Small intestine (tissue), 7 donors: ENCODE results near the gene MGAT5B. TPM values are rescaled to one million over a fixed set of nuclear protein-coding genes. Genes with fewer than 3 reads are reported as not detected.

ENCODE experiments used
- DNase-seq, 2 donors: peaks; one replicate each; pipeline versions ENCODE4 v3.0.0 to v3.0.0-alpha.2; 2013
- FAIRE-seq: peaks from 2 replicates; lab custom pipeline; 2012; peaks lifted over from hg19 to GRCh38; lab: Jason Lieb, UNC
- H3K27ac ChIP-seq, 3 donors: one replicate each; pipeline ENCODE4 v1.5.1; 2013; ENCODE audit warnings: low read length in 2 of 3, mild to moderate bottlenecking in 2 of 3, control low read depth in 1 of 3, inconsistent platforms in 1 of 3, low read depth in 1 of 3, moderate library complexity in 1 of 3
- H3K27me3 ChIP-seq, 3 donors: one replicate each; pipeline ENCODE4 v1.6.1; 2013; ENCODE audit warnings: low read length in 3 of 3, inconsistent platforms in 1 of 3; ENCODE audit not compliant: control insufficient read depth in 3 of 3, insufficient read depth in 3 of 3
- H3K36me3 ChIP-seq, 3 donors: one replicate each; pipeline ENCODE4 v1.6.1; 2013; ENCODE audit warnings: low read length in 3 of 3, inconsistent platforms in 1 of 3, low read depth in 1 of 3, mild to moderate bottlenecking in 1 of 3, moderate library complexity in 1 of 3; ENCODE audit not compliant: control insufficient read depth in 3 of 3, insufficient read depth in 2 of 3
- H3K4me1 ChIP-seq, 3 donors: one replicate each; pipeline ENCODE4 v1.6.1; 2013; ENCODE audit warnings: low read length in 2 of 3, inconsistent platforms in 1 of 3, low read depth in 1 of 3, mild to moderate bottlenecking in 1 of 3, moderate library complexity in 1 of 3; ENCODE audit not compliant: control insufficient read depth in 3 of 3, insufficient read depth in 2 of 3
- H3K4me3 ChIP-seq, 3 donors: one replicate each; pipeline ENCODE4 v1.5.1; 2013; ENCODE audit warnings: low read length in 3 of 3, control low read depth in 1 of 3, inconsistent platforms in 1 of 3, low read depth in 1 of 3, mild to moderate bottlenecking in 1 of 3, moderate library complexity in 1 of 3
- H3K9me3 ChIP-seq, 2 donors: one replicate each; pipeline ENCODE4 v1.6.1; 2013; ENCODE audit warnings: low read depth in 1 of 2, low read length in 1 of 2; ENCODE audit not compliant: control insufficient read depth in 2 of 2, insufficient read depth in 1 of 2
- WGBS, 3 donors: extraction: QIAGEN DNeasy Blood & Tissue Kit; methylation state at CpG; one replicate each; pipeline ENCODE4 v1.1.7; 2013; 5-methylcytosine and 5-hydroxymethylcytosine counted together
- polyA plus RNA-seq, 4 donors: library from polyadenylated mRNA; stranded (reverse) in 3 of 4; unstranded in 1 of 4; fragments of 200-250 nt in 3 of 4; fragments of 120-200 nt in 1 of 4; gene quantifications; one replicate each; pipeline versions ENCODE4 v1.2.1 to v1.2.3, GENCODE V29; 2013
- donor health status: healthy with polysubstance abuse.
- donor health status: control.
- donor health status: control.
- donor health status: Bipolar disorder and iron deficiency.
- donor health status: healthy.

MGAT5B gene
- polyA plus RNA-seq, 4 donors, result 0.40 TPM; not detected in 2

DNA sequence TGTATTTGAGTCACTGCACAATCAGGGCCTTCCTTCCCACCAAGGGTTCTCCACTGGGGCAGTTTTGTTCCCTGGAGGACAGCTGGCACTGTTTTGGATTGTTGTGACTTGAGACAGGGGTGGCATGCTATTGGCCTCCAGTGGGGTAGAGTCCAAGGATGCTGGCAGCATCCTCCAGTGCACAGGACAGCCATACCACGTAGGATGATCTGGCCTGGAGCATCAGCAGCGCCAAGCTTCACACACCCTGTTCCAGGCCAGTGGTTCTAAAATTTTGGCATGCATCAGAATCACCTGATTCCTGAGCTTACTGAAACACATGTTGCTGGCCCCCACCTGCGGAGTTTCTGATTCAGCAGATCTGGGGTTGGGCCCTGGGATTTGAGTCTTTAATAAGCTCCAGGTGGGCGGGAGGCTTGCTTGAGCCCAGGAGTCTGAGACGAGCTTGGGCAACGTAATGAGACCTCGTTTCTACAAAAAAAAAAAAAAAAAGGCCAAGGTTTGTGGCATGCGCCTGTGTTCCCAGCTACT lies 83.2 kb downstream of the MGAT5B start:
- no peak overlapping the region for H3K4me3 ChIP-seq
- H3K4me1 ChIP-seq, result no peaks in the 10 kb centered on the region
- FAIRE-seq, result no peak
- 75 to 78% (median 75%) methylated on average over 8 of the region's 8 CpGs for WGBS, 3 donors
- H3K27me3 ChIP-seq, result peaks cover 0 to 1% (median 0%) of the 10 kb centered on the region in 3 donors
- no peaks in the 10 kb centered on the region for H3K9me3 ChIP-seq
- no peak overlapping the region for H3K27ac ChIP-seq
- DNase-seq, result no peak
- H3K36me3 ChIP-seq, result no peaks in the 10 kb centered on the region

DNA sequence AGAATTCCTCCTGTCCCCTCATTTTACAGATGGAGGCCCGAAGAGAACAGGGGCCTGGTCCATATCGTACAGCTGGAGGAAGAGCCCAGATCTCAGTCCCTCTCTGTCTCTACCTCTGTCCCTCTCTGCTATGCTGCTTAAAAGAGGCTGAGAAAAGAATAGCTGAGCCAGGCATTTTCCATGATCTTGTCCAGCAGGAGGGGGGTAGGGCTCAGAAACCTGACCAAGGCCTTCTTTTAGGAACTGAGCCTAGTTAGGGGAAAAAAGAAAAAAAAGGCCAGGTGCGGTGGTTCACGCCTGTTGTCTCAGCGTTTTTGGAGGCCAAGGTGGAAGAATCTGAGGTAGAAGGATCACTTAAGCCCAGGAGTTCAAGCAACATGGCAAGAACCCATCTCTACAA lies 84.2 kb downstream of the MGAT5B start:
- DNase-seq (no peak), FAIRE-seq (no peak)
- 88 to 91% (median 88%) methylated on average over 5 of the region's 5 CpGs for WGBS, 3 donors
- Histone ChIP-seq H3K27me3 (peaks cover 0 to 11% (median 0%) of the 10 kb centered on the region in 3 donors), H3K27ac (no peak overlapping the region), H3K4me3 (no peak overlapping the region), H3K36me3 (no peaks in the 10 kb centered on the region), H3K9me3 (no peaks in the 10 kb centered on the region), H3K4me1 (no peaks in the 10 kb centered on the region)

DNA sequence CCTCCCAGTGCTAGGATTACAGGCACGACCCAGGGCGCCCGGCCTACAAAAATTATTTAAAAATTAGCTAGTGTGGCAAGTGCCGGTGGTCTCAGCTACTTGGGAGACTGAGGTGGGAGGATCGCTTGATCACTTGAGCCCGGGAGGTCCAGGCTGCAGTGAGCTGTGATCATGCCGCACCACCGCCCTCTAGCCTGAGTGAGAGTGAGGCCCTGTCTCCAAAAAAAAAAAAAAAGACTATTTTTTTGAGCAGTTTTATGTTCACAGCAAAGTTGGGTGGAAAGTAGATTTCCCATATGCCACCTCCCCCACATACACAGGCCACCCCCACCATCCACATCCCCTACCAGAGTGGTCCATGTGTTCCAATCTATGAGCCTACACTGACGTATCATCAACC lies 84.9 kb downstream of the MGAT5B start:
- Histone ChIP-seq H3K36me3 (no peaks in the 10 kb centered on the region), H3K27ac (no peak overlapping the region), H3K27me3 (peaks cover 0 to 17% (median 2%) of the 10 kb centered on the region in 3 donors), H3K4me1 (no peaks in the 10 kb centered on the region), H3K4me3 (no peak overlapping the region), H3K9me3 (no peaks in the 10 kb centered on the region)
- DNase-seq (no peak), FAIRE-seq (no peak)
- 90 to 91% (median 91%) methylated on average over 9 of the region's 9 CpGs for WGBS, 3 donors

DNA sequence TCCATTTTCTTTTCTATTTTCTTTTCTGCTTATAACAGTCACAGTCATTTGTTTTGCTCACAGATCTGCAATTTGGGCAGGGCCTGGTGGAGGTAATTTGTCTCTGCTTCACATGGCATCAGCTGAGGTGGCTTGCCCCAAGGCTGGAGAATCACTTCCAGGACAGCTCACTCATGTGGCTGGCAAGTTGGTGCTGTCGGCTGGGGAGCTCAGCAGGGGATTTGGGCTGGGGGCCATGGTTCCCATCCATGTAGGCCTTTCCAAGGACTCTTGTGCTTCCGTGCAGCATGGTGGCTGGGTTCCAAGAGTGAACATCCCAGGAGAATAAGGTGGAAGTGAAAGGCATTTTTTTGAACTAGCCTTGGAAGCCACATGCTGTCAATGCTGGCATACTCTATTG lies 85.7 kb downstream of the MGAT5B start:
- no peaks in the 10 kb centered on the region for H3K9me3 ChIP-seq
- no peaks in the 10 kb centered on the region for H3K36me3 ChIP-seq
- WGBS, 3 donors, result 45 to 79% (median 68%) methylated on average over 2 of the region's 2 CpGs
- DNase-seq (no peak), FAIRE-seq (no peak)
- H3K4me1 ChIP-seq, result no peaks in the 10 kb centered on the region
- H3K4me3 ChIP-seq, result no peak overlapping the region
- peaks cover 2 to 23% (median 3%) of the 10 kb centered on the region in 3 donors for H3K27me3 ChIP-seq
- H3K27ac ChIP-seq, result no peak overlapping the region

DNA sequence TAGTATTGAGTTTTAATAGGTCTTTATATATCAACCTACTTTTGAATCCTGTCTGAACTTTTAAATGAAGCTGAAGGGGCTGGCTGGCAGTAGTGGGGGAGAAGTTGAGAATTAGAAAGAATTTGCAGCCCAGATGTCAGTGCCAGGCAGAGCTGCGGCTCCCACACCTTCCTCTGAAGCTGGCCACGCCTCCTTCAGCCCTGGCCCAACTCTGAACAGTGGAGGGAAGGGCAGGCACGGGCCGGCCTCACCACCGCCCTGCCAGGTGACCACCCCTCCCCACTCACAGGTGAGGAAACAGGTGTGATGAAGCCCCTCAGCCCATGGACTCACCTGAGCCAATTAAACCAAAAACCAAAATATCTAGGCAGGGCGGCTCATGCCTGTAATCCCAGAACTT lies 87.0 kb downstream of the MGAT5B start:
- 34 to 65% (median 55%) methylated on average over 6 of the region's 6 CpGs for WGBS, 3 donors
- Histone ChIP-seq H3K27me3 (peaks cover 2 to 24% (median 3%) of the 10 kb centered on the region in 3 donors), H3K27ac (no peak overlapping the region), H3K4me1 (no peaks in the 10 kb centered on the region), H3K4me3 (no peak overlapping the region), H3K9me3 (no peaks in the 10 kb centered on the region), H3K36me3 (no peaks in the 10 kb centered on the region)
- no peak for DNase-seq
- FAIRE-seq, result no peak

DNA sequence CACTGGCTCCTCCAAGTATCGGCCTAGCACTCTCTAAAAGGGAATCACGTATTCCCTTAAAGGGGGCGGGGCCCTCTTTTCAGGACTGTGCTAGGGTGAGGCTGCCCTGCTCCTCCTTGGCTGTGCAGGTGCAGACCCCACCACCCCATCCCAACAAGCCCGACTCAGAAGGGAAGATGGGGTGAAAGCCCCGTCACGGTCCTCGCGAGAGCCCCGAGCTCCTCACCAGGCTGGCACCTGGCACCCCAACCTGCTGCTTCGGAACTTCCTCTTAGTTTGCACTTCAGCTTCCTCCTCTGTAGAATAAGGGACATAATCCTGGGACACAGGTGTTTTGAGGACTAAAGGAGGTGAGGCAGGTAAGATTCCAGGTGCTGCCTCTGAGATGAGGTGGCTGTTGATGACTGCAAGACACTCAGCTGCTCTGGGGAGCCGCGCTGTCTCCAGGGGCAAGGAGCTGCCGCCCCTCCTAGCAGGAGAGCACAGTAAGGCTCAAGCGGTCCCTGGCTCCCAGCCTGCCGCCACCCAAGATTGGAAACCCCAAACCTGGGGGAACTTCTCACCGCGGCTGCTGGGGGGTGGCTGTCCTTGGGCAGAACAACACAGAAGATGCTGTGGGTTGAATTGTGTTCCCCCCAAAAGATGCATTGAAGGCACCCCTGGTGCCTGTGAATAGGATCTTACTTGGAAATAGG lies 88.8 kb downstream of the MGAT5B start:
- Histone ChIP-seq H3K27ac (no peak overlapping the region), H3K4me1 (no peaks in the 10 kb centered on the region), H3K4me3 (no peak overlapping the region), H3K9me3 (no peaks in the 10 kb centered on the region), H3K36me3 (no peaks in the 10 kb centered on the region), H3K27me3 (peaks cover 2 to 24% (median 3%) of the 10 kb centered on the region in 3 donors)
- 82 to 86% (median 83%) methylated on average over 16 to 17 of the region's 17 CpGs for WGBS, 3 donors
- DNase-seq, result no peak
- no peak for FAIRE-seq

DNA sequence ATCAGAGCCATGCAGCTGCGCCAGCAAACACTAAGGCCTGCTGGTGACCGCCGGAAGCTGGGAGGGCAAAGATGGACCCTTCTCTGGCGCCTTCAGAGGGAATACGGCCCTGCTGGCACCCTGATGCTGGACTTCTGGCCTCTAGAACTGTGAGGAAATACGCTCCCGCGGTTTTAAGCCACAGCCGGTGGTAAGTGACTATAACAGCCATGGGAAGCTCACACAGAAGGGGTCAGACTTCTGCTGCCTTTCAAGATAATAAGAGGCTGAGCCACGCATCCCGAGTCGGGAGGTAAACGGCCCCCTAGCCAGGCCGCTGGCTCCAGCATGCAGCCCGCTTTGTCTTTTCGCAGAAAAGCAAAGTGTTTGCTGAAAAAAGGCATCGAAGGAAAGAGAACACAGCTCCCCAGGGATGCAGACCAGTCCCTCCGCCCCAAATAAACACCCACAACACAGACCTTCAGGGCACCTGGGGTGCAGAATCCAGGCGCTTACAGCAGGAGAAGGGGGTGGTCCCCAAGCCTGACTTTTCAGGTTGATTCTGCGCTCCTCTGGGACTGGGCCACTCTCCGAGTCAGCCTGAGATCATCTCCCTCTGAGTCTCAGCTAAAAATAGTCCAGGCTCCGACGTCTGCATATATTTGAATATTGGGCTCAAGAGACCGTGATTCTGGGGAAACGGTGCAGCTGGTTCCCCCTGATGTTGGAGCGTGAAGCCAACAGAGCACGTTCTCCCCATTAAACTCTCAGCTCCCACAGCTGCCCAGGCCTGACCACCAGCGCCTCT lies 89.7 kb downstream of the MGAT5B start:
- 50 to 58% (median 51%) methylated on average over 28 of the region's 28 CpGs for WGBS, 3 donors
- no peaks in the 10 kb centered on the region for H3K9me3 ChIP-seq
- H3K4me3 ChIP-seq, result no peak overlapping the region
- no peaks in the 10 kb centered on the region for H3K4me1 ChIP-seq
- H3K27ac ChIP-seq, result no peak overlapping the region
- DNase-seq (no peak), FAIRE-seq (no peak)
- peaks cover 2 to 24% (median 3%) of the 10 kb centered on the region in 3 donors for H3K27me3 ChIP-seq
- H3K36me3 ChIP-seq, result no peaks in the 10 kb centered on the region

DNA sequence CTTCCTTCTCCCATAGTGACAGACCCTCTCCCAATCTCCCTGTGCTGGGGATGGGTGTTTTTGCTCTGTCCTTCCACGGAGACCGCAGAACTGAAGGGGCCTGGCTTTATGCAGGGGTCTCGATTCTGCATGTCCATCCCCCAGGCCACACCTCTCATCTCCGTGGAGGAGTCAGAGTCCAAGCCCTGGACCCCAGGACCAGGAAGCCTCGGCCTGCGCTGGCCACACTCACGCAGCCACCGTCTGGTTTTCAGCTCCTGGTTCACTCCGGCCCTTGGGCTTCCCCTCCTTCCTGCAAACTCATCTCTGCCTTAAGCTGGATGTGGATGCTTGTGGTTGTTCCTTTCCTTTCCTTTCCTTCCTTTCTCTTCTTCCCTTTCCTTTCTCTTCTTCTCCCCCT lies 90.8 kb downstream of the MGAT5B start:
- Histone ChIP-seq H3K4me3 (no peak overlapping the region), H3K36me3 (no peaks in the 10 kb centered on the region), H3K9me3 (no peaks in the 10 kb centered on the region), H3K4me1 (no peaks in the 10 kb centered on the region), H3K27me3 (peaks cover 2 to 24% (median 3%) of the 10 kb centered on the region in 3 donors), H3K27ac (no peak overlapping the region)
- DNase-seq (no peak), FAIRE-seq (no peak)
- 69 to 79% (median 73%) methylated on average over 9 of the region's 9 CpGs for WGBS, 3 donors
